Pancreas (tissue), 10 donors: ENCODE results near the gene ATP8B1. TPM values are rescaled to one million over a fixed set of nuclear protein-coding genes. Genes with fewer than 3 reads are reported as not detected.
A peak's percentile ranks its signal among the peaks of the same experiment; 100 is the strongest.

Experiments
- ATAC-seq, 4 donors: fragments of 200-7000 bp; cut with Tn5 transposase; one replicate each; pipeline versions ENCODE4 v1.8.0 to v1.9.1; 2020; ENCODE audit warnings: mild to moderate bottlenecking in 4 of 4, moderate library complexity in 4 of 4
- DNase-seq, 6 donors: peaks; one replicate each; pipeline ENCODE4 v3.0.0-alpha.2; 2020
- FAIRE-seq: peaks from 2 replicates; lab custom pipeline; 2012; peaks lifted over from hg19 to GRCh38; lab: Jason Lieb, UNC
- H3K27ac ChIP-seq, 4 donors: fragments of 200-600 bp; sonication (generic); 1 replicate in 3 of 4; 2 replicates in 1 of 4; pipeline versions ENCODE4 v1.5.0 to v1.8.0; 2020
- H3K27me3 ChIP-seq, 4 donors: fragments of 200-600 bp; one replicate each; pipeline ENCODE4 v1.8.0; 2021
- H3K36me3 ChIP-seq, 3 donors: fragments of 200-600 bp; sonication (generic) in 1 of 3; one replicate each; pipeline versions ENCODE4 v1.5.0 to v1.8.0; 2020 to 2021
- H3K4me1 ChIP-seq, 3 donors: fragments of 200-600 bp; one replicate each; pipeline ENCODE4 v1.8.0; 2021
- H3K4me3 ChIP-seq, 4 donors: fragments of 200-600 bp; sonication (generic) in 2 of 4; one replicate each; pipeline versions ENCODE4 v1.5.0 to v1.8.0; 2020 to 2021
- H3K9me3 ChIP-seq, 4 donors: fragments of 200-600 bp; one replicate each; pipeline ENCODE4 v1.8.0; 2021
- WGBS, 2 donors: extraction: QIAGEN DNeasy Blood & Tissue Kit; methylation state at CpG; one replicate each; pipeline ENCODE4 v1.1.7; 2013; 5-methylcytosine and 5-hydroxymethylcytosine counted together
- intact Hi-C, 3 donors: fragments of 100-400 bp; cut with DNase I; formaldehyde crosslinking; loops; one replicate each; pipeline versions ENCODE4 v1.11.1 to v1.14.2; 2022
- polyA plus RNA-seq, 2 donors: library from polyadenylated mRNA; stranded (reverse); fragments of 200-250 nt; gene quantifications; one replicate each; pipeline ENCODE4 v1.2.3, GENCODE V29; 2013
- total RNA-seq, 6 donors: library from RNA; stranded (reverse); fragmentation: NEBNext Ultra II Directional in 4 of 6; extraction: Animal tissue kit (Norgen Biotek cat#: 25700) in 4 of 6; gene quantifications; one replicate each; pipeline versions ENCODE4 v1.2.1 to v1.2.4, GENCODE V29; 2021 to 2023
- TF ChIP-seq, protein P1 (sequence below), 4 donors: fragments of 200-600 bp; sonication (generic) in 3 of 4; IDR thresholded peaks; one replicate each; pipeline versions ENCODE4 v1.5.0 to v1.8.0; 2021; ENCODE audit warnings: antibody characterized with exemption in 4 of 4
- donor health status: healthy with polysubstance abuse.
- donor health status: DM: no; HTN: no; CAD: no; lungs with moderate emphysema.
- donor health status: DM: no; HTN: no; CAD: no.
- donor health status: control.
- donor health status: control.
- donor health status: Bipolar disorder and iron deficiency.
- donor health status: DM: yes; HTN: yes; CAD: no.
- donor health status: DM: no; HTN: no; CAD: no.
- donor health status: DM: no; HTN: no; CAD: no.
- donor health status: DM: yes; HTN: yes; CAD: no.

Gene ATP8B1
- total and polyA plus RNA-seq, 8 donors, result 8.0 to 44.8 (median 36.9) TPM

DNA sequence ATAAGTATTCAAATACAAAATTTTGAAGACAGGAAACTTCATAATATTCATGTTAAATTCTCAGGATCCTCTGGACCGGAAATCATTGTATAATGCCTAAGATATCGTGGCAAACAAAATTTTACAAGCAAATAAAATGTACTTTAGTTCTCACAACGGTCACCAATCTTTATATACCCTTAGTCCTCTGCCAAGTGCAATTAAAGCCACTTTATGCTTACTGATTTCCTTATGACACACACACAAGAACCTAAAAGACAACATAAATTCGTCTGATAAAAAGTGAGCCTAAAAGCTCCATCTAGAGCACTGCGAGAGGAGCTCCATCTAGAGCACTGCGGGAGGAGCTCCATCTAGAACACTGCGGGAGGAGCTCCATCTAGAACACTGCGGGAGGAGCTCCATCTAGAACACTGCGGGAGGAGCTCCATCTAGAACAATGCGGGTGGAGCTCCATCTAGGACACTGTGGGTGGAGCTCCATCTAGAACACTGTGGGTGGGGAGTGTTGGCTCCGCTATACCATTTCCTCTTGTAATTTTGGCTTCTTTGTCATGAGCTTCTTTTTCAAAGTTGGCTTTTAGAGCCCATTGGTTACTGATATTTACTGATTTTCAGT lies 15.9 kb downstream of the ATP8B1 start:
- DNase-seq (no peak), FAIRE-seq (peak; percentile 67), ATAC-seq (no peak)
- 80 to 85% methylated on average over 11 of the region's 11 CpGs for WGBS, 2 donors
- intact Hi-C loops, result no loop called here
- TF ChIP-seq, protein P1, sequence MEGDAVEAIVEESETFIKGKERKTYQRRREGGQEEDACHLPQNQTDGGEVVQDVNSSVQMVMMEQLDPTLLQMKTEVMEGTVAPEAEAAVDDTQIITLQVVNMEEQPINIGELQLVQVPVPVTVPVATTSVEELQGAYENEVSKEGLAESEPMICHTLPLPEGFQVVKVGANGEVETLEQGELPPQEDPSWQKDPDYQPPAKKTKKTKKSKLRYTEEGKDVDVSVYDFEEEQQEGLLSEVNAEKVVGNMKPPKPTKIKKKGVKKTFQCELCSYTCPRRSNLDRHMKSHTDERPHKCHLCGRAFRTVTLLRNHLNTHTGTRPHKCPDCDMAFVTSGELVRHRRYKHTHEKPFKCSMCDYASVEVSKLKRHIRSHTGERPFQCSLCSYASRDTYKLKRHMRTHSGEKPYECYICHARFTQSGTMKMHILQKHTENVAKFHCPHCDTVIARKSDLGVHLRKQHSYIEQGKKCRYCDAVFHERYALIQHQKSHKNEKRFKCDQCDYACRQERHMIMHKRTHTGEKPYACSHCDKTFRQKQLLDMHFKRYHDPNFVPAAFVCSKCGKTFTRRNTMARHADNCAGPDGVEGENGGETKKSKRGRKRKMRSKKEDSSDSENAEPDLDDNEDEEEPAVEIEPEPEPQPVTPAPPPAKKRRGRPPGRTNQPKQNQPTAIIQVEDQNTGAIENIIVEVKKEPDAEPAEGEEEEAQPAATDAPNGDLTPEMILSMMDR (IDR thresholded peaks at IDR 0.05), result no peak
- no peaks in the 10 kb centered on the region for H3K36me3 ChIP-seq
- H3K27me3 ChIP-seq, result no peaks in the 10 kb centered on the region
- H3K4me3 ChIP-seq, result no peak overlapping the region
- peak overlapping the region in 3 of 4 donors; percentile 57 to 94 (median 87) for H3K27ac ChIP-seq
- no peaks in the 10 kb centered on the region for H3K9me3 ChIP-seq
- peaks cover 36 to 47% (median 36%) of the 10 kb centered on the region in 3 donors for H3K4me1 ChIP-seq

DNA sequence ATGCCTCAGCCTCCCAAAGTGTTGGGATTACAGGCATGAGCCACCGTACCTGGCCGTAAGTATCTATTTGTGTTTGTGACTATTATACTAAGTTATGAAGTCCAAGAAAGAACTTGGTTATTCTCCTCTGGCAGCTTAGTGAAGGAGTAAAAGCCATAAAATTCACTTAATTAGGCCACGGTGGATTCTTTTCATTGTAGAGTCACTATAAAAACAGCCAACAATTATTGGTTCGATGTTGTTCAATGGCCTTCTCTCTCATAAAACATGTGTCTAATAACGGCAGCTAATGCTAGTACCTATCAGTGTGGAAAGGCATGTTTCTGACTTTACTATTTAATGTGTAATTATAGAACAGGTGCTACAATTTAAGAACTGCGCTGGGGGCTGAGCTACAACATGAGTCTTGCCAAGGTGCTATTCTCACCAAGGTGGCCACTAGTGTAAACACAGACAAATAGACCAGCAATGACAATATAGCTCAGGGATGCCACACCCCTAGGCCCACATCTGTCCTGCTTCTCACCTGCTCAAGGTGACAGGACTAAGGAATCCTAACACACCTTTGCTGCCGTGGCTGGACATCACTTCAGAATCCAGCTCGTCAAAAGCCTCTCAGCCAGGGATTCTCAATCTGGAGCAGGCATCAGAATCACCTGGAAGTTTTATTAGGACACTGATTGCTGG lies 17.2 kb downstream of the ATP8B1 start:
- Histone ChIP-seq H3K36me3 (no peaks in the 10 kb centered on the region), H3K4me1 (peaks cover 37 to 50% (median 42%) of the 10 kb centered on the region in 3 donors), H3K27ac (peak overlapping the region in 2 of 4 donors; percentile 2 to 10), H3K9me3 (no peaks in the 10 kb centered on the region), H3K27me3 (no peaks in the 10 kb centered on the region), H3K4me3 (no peak overlapping the region)
- WGBS, 2 donors, result 57 to 62% methylated on average over 8 of the region's 8 CpGs
- ATAC-seq (peak in 2 of 4 donors; percentile 10 to 14), DNase-seq (peak in 1 of 6 donors; percentile 7), FAIRE-seq (no peak)
- intact Hi-C loops, result no loop called here
- TF ChIP-seq, protein P1 (IDR thresholded peaks at IDR 0.05), result no peak

DNA sequence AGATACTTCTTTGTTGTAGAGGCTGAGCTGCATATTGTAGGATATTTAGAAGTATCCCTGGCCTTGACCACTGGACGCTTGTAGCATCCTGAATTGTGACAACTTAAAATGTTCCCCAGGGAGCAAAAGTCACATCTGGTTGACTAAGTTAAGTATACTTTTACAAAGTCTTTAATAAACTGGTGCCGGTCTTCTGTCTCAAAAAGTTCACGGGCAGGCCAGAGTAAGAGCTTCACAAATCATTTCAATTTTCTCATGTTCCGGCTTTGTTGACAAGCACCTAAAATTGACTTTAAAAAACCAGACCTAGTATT lies 18.4 kb downstream of the ATP8B1 start:
- Histone ChIP-seq H3K36me3 (no peaks in the 10 kb centered on the region), H3K9me3 (no peaks in the 10 kb centered on the region), H3K4me3 (no peak overlapping the region), H3K4me1 (peaks cover 43 to 59% (median 49%) of the 10 kb centered on the region in 3 donors), H3K27me3 (no peaks in the 10 kb centered on the region), H3K27ac (no peak overlapping the region)
- FAIRE-seq (no peak), DNase-seq (no peak), ATAC-seq (no peak)
- TF ChIP-seq, protein P1 (IDR thresholded peaks at IDR 0.05), result no peak
- intact Hi-C loops, result no loop called here
- WGBS, 2 donors, result 88% methylated on average over 4 of the region's 4 CpGs

DNA sequence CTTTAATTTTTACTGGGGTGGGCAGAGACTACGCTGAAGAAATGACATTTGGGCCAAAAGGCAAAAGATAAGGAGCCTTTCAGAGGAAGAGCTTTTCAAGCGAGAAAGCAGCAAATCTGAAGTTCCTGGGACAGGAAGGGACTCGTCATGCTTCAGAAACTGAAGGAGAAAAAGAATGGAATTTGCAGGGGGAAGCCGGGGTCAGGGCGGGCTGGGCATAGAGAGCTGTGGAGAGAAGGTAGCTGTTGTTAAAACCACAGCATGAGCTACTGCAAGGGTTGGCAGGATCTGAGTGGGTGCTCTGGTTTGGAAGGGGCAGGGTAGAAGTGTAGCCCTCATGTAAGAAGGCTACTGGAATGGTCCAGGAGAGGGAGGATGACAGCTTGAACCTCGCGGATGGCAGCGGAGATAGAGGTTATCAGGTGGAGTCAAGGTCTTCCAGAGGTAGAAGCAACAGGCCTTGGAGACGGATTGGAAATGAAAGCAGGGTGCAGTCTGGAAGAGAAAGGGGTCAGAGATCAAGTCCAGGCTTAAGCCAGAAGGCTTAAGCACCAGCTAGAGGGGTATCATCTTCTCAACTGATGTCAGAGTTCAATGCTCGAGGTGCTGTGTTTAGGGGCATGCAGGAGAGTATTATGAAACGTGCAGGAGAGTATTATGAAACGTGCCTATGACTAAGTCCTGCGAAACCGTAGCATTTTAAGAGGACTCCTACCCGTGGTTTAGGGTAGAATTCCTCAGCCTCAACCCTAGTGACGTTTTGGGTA lies 18.9 kb downstream of the ATP8B1 start:
- H3K27me3 ChIP-seq, result no peaks in the 10 kb centered on the region
- no peaks in the 10 kb centered on the region for H3K36me3 ChIP-seq
- ATAC-seq, result no peak
- H3K27ac ChIP-seq, result peak overlapping the region in 1 of 4 donors; percentile 3
- H3K4me3 ChIP-seq, result no peak overlapping the region
- intact Hi-C loops, result no loop called here
- no peak for FAIRE-seq
- peaks cover 40 to 56% (median 44%) of the 10 kb centered on the region in 3 donors for H3K4me1 ChIP-seq
- DNase-seq, result no peak
- 65 to 73% methylated on average over 16 of the region's 16 CpGs for WGBS, 2 donors
- TF ChIP-seq, protein P1 (IDR thresholded peaks at IDR 0.05), result no peak
- H3K9me3 ChIP-seq, result no peaks in the 10 kb centered on the region
